NOMO-1 (cell line): Measurements from ENCODE around the gene GMCL2.
A peak's percentile ranks its signal among the peaks of the same experiment; 100 is the strongest.
"Not testable (repeated sequence)": the region's sequence is repeated elsewhere in the genome, so short reads cannot be mapped to it uniquely, and the experiment has no call there.

Experiments
- DNase-seq, 2 experiments: peaks; one replicate each; lab custom pipeline; 2025; ENCODE audit not compliant: unreplicated experiment in 2 of 2; lab: John Stamatoyannopoulos, UW

The GMCL2 gene

DNA sequence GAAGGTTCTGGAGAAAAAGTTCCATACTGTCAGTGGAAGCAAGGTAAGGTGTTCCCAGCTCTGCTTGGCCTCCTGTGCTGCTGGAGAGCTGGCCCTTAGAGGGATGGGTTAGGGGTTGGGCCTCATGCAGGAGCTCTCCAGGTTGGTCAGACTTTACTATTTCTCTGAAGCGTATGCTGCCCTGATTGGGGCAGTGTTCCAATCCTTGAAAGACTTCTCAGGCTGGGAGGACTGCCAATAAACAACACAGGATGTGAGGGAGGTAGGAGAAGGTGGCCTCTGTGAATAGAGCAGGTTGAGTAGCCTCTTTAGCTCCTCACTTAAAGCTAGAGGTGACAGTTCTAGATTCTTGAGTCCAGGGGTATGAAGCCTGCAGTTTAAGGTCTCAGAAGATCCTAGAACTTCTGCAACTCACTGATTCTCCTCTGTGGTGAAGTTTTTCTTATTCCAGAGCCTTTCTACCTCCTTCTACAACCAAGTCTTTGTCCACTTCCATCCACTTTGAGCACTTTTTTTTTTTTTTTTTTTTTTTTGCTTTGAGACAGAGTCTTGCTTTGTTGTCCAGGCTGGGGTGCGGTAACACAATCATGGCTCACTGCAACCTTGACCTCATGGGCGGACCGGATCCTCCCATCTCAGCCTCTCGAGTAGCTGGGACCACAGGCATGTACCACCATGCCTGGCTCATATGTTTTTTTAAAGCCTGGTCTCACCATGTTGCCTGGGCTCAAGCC is 20.2 kb upstream of the GMCL2 start:
- no peak for DNase-seq

DNA sequence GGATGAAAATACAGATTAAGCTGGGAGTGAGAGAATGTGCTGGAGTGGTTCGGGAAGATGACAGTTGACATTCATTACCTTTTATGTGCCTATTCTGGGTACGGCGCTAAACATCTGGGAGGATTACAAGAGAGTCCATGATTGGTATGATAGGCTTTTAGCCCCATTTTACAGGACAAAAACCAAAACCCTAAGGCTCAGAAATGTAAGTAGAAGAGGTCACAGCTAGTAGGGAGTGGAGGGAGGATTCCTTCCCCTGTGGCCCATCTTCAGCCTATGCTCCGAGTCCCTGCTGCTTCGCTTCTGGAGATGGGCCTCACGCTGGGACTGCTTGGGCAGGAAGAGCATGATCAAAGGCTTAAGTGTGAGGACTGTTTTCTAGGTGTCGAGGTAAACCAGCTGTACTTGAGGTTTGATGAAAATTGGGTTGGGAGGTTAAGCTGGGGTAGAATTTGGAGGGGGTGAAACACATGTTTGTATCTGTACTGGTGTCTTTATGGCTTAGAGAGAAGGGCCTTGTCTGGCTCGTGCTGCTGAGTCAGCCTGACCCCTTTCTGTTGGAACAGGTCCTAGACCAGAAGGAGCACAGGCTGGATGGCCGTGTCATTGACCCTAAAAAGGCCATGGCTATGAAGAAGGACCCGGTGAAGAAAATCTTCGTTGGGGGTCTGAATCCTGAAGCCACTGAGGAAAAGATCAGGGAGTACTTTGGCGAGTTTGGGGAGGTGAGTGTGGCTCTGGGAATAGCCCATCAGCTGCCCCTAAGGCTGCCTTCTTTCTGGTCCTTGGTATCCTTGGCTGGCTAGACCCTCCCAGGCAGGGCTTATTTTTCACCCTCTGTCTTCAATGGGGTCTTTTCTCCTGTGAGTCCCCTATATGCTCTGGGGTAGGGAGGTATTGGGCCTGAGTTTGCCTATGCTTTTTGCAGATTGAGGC is 19.3 kb upstream of the GMCL2 start:
- no peak for DNase-seq

DNA sequence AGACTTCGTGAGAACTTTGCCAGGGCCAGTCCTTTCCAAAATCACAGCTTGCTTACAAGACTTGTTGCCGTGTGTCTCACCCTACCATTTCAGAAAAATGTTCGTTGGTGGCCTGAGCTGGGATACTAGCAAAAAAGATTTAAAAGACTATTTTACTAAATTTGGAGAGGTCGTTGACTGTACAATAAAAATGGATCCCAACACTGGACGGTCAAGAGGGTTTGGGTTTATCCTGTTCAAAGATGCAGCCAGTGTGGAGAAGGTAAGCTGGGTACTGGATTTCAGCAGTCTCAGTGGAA is 18.5 kb upstream of the GMCL2 start:
- DNase-seq, result no peak

DNA sequence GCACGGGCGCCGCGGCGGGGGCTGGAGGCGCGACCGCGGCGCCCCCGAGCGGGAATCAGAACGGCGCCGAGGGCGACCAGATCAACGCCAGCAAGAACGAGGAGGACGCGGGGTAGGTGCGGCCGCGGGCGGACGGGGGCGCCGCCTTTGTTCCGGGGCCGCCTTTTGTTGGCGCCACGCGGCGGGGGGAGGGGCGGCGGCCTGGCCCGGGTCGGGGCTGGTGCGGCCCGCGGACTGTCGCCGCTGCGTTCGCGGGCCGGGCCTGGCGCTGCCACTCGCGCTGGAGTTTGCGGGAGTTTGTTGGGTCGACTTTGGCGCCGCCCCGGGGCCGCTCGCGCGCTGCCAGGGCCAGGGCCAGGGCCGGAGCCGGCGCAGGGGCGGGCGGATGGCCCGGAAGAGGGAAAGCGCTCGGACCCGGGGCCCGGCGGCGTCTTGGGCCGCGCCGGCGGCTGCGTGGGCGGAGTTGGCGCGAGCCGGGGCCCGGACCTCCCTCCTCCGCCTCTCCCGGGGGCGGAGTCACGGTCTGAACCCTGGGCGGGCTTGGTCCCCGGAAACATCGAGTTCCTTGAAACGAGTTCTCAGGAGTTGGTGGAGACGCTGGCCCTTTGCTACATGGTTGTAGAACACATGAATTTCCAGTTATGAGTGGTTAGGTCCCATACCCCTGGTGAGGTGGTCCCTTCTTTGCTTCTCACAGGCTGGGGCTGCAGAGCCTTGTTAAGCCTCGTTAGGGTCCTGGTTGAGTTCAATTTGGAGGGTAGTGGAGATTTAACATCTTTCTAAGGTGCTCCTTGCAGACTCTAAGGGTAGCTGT is 18.0 kb upstream of the GMCL2 start:
- peak; percentile 57 to 75 for DNase-seq

DNA sequence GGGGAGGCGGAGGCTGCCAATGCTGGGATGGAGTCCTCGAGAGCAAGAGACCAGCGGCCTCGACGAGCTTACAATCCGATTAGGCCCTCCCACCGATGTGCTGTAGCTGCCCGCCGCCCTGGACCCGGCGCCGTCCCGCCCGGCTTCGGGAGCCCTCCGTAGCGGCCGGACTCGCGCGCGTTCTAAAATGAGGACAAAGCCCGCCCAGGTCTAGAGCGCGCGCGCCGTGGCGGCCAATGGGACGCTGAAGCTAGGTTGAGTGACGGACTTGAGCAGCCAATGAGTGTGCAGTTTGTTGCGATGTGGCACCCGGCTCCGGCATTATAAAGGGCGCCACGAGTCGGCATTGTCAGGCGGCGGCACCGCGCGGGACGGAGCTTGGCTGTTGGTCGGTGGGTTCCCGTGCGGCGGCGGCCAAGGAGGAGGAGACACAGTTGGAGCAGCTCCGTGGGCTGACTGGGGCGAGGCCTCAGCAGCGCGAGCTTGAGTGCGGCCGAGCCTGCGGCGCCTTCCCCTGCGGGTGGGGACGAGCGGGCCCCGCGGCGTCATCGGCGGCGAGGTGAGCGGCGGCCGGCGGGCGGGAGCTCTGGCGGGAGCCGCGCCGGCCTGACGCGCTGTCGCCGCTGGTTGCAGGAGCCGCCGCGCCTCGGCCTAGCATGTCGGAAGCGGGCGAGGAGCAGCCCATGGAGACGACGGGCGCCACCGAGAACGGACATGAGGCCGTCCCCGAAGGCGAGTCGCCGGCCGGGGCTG is 17.2 kb upstream of the GMCL2 start, which contains the start of gene HNRNPAB:
HNRNPAB (plus strand) TSS at position 352 of the 753 bp plus-strand sequence; CDS start at position 657, 305 bp downstream.
- peak; percentile 85 to 88 for DNase-seq

DNA sequence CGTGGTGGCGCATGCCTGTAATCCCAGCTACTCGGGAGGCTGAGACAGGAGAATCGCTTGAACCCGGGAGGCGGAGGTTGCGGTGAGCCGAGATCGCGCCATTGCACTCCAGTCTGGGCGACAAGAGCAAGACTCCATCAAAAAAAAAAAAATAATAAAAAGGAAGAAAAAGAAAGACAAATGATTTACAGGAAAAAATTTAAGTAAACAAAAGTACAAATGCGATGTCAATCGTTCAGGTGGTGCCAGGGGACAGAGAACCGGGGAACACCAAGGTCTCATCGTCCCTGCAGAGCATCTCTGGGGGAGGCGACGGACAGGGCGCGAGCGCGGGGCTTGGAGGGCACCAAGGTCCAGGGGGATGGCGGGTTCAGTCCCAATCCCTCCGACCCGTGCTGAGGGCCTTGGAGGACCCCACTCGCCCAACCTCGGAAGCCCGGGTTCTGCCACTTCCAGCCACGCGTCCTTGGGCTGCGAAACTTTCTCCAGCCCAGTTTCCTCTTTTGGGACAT is 16.6 kb upstream of the GMCL2 start:
- peak in 1 of 2 experiments; percentile 36 for DNase-seq

DNA sequence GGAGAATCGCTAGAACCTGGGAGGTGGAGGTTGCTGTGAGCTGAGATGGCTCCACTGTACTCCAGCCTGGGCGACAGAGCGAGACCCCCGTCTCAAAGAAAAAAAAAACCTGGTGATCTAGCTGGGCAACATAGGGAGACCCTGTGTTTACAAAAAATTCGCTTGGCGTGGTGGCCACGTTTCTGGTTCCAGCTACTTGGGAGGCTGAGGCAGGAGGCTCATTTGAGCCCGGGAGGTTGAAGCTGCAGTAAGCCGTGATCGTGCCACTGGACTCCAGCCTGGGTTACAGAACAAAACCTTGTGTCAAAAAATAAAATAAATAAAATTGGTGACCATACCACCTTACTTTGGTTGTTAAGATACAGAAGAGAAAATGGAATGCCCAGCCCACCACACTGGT is 15.4 kb upstream of the GMCL2 start:
- no peak for DNase-seq

DNA sequence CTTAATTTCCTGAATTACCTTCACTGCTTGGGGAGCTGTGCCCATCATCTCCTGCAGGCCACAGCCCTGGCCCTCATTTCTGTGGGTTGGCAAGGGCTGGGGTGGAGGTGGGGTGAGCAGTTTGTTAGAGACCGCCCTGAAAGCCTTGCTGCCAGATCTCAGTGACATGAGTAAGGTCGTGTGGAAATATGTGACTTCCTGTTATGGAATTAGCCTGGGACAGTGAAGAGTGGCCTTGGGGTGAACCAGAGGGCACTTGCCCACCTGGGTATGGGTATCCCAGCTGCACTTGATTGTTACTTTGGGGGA is 14.7 kb upstream of the GMCL2 start:
- peak; percentile 67 to 68 for DNase-seq

DNA sequence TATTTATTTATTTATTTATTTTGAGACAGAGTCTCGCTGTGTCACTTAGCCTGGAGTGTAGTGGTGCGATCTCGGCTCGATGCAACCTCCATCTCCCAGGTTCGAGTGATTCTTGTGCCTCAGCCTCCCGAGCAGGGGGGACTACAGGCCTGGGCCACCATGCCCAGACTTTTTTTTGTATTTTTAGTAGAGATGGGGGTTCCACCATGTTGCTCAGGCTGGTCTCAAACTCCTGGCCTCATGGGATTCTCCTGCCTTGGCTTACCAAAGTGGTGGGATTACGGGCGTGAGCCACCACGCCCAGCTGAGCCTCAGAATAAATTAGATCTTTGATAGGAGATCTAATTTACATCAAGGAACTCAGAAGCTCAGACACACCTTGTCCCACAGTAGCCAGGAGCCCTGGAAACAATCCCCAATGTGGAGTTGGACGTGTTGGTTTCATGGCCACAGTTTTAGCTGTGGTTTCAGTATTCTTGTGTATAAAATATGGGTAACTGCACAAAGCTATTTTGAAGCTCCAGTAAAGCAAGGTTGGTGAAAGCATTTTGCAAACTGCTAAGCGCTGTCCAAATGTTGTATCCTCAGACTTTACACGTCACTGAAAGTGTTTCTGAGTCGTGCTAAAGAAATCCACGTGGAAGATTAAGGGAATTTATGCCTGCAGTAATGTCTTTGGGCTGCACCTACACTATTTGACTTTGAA is 14.2 kb upstream of the GMCL2 start:
- DNase-seq, result no peak

DNA sequence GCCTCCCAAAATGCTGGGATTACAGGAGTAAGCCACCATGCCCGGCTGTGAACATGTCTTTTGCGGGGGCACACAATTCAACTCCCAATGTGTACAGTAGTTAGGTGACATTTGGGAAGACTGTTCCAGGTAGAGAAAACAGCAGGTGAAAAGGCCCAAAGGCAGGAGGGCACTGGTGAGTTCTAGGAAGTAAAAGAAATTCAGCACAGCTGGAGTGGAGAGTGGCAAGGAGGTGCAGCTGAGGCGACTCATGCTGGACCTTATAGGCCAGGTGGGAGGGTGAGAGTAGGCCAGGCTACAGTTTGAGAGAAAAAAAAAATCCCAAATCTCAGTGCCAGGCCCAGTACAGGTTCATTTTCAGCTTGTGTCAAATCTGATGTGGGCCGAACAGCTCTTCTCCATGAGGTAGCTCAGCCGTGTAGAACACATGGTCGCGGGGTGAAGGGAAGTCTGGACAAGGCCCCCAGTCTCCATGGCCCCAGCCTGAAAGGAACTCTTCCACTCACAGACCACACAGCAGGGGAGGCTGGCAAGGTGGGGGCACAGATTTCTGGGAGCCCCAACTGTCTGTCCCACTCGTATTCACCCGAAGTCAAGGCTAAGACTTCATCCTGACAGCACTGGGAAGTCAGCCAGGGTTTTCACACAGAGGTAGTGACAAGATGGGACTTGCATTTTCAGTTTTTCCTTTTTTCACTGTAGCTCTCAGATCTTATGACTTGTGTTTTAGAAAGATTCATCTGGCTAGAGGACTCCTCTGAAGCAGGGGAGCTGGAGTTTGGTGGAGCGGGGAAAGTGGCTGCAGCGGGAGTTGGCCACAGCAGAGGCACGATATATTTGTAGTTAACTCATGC is 12.6 kb upstream of the GMCL2 start:
- DNase-seq, result no peak

DNA sequence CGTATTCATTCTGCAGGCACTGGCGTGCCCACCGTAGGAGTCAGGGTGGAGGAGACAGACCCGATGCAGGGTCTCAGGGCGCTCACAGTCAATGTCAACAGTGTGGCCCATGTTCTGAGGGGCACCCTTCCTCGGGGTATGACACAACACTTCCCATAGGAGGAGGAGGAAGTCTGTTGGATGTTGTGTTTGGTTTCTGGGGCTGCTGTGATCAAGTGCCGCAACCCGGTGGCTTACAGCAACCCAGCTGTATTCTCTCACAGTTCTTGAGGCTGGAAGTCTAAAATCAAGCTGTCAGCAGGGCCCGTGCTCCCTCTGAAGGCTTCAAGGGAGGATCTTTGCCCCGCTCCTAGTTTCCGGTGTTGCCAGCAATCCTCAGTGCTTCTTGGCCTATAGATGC is 11.5 kb upstream of the GMCL2 start:
- no peak for DNase-seq

DNA sequence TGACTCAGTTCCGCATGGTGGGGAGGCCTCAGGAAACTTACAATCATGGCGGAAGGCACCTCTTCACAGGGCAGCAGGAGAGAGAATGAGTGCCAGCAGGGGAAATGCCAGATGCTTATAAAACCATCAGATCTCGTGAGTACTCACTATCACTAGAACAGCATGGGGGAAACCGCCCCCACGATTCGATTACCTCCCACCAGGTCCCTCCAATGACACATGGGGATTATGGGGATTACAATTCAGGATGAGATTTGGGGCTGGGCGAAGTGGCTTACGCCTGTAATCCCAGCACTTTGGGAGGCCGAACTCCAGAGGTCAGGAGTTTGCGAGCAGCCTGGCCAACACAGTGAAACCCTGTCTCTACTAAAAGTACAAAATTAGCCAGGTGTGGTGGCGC is 11.0 kb upstream of the GMCL2 start:
- DNase-seq, result not testable (repeated sequence)

DNA sequence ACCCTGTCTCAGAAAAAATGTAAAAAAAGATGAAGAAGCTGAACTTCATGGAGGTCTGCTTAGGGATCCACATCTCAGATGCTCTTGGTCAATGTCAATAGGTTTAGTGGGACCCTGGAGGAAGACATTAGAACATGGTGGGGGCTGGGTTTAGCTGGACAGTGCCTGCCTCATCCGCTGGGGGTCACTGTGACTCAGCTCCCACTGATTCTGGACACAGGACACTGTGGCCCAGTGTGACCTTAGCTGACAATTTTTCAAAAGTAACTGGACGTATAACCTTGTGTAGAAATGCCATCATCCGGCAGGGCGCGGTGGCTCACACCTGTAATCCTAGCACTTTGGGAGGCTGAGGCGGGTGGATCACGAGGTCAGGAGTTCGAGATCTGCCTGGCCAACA is 9.8 kb upstream of the GMCL2 start:
- DNase-seq, result no peak

DNA sequence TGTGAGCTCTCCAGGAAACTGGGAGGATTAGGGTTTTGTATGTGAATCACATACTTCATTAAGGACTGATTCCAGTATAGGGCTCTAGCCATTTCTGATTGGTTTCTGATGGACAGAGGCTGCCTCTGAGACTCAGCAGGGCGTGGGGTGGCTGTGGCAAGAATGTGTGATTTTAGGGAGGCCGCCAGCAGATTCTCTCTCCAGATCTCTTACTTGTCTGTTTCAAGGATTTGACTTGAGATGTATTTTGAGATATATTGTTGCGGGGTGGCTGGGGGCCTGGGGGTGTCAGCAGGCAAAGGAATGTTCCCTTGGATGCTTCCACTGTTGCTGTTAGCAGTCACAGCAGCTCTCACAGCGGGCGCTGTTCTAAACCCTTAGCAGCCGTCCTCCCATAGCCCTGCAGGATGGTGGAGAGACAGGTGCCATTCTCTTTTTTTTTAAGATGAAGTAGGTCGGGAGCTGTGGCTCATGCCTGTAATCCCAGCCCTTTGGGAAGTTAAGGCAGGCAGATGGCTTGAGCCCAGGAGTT is 9.2 kb upstream of the GMCL2 start:
- DNase-seq, result no peak

DNA sequence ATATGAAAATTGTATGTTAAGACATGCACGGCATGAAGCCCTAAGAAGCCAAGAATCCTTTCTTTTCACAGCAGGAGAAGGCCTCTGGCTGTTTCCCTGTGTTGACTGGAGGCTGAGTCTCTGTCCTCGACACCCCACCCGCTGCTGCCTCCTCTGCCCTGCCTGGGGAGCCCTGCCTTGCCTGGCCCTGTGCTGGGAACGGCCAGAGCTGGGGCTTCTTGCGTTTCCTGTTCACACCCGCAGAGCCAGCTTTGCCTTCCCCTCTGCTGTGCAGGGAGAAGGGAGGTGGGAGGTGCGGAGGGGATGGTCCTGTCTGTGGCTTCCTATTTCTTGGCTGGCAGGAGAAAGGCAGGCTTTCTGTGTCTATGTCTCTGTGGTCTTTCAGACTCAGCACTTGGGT is 6.9 kb upstream of the GMCL2 start:
- peak in 1 of 2 experiments; percentile 32 for DNase-seq

DNA sequence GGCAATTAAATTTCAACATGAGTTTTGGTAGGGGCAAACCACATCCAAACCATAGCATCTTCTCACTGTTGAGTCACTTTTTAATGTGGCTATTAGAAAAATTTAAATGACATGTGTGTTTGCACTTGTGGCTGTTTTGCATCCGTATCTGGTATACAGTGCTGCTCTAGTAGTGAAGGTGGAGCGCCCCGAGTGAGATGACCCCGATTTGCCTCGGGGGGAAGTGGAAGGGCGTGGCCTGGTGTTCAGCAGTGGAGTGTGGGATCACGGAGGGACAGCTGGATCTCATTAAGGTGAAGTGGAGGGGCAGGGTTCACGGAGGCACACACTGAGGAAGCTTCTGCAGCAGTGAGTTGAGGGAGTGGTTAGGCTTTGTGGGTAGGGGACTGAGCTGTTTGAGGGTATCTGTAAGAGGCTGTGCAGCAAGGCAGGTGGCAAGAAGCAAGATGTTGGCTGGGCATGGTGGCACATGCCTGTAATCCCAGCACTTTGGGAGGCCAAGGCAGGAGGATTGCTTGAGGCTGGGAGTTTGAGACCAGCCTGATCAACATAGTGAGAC is 6.2 kb upstream of the GMCL2 start:
- no peak for DNase-seq

DNA sequence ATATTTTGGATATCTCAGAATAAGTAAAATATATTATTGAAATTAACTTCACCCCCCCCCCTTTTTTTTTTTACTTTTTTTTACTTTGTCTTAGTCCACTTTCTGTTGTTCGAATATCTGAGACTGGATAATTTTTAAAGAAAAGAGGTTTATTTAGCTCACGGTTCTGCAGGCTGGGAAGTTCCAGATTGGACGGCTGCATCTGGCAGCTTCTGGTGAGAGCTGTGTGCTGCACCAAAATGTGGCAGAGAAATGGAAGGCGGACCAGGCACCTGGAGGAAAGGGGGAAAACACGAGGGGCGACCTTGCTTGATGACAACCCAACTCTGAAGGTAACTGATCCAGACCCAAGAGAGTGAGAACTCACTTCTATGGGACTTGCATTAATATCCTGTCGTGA is 5.6 kb upstream of the GMCL2 start:
- no peak for DNase-seq

DNA sequence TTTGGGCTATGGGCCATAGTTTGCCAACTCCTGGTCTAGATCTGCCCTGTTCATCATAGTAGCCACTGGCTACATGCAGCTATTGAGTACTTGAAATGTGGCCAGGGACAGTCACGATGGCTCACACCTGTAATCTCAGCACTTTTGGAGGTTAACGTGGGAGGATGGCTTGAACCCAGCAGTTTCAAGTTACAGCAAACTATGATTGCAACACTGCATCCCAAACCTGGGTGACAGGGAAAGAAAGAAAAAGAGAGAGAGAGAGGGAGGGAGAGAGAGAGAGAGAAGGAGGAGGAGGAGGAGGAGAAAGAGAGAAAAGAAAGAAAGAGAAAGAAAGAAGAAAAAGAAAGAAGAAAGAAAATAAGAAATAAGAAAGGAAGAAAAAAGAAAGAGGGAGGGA is 5.1 kb upstream of the GMCL2 start:
- DNase-seq, result no peak
